NCI-H187 treated with DMSO at 0.1 percent for 48 hours (cell line): ENCODE results near the gene GALNT17.
"Not testable (repeated sequence)": the region's sequence is repeated elsewhere in the genome, so short reads cannot be mapped to it uniquely, and the experiment has no call there.

ENCODE experiments used
- DNase-seq: peaks from one replicate; lab custom pipeline; 2025; lab: John Stamatoyannopoulos, UW

GALNT17 gene

DNA sequence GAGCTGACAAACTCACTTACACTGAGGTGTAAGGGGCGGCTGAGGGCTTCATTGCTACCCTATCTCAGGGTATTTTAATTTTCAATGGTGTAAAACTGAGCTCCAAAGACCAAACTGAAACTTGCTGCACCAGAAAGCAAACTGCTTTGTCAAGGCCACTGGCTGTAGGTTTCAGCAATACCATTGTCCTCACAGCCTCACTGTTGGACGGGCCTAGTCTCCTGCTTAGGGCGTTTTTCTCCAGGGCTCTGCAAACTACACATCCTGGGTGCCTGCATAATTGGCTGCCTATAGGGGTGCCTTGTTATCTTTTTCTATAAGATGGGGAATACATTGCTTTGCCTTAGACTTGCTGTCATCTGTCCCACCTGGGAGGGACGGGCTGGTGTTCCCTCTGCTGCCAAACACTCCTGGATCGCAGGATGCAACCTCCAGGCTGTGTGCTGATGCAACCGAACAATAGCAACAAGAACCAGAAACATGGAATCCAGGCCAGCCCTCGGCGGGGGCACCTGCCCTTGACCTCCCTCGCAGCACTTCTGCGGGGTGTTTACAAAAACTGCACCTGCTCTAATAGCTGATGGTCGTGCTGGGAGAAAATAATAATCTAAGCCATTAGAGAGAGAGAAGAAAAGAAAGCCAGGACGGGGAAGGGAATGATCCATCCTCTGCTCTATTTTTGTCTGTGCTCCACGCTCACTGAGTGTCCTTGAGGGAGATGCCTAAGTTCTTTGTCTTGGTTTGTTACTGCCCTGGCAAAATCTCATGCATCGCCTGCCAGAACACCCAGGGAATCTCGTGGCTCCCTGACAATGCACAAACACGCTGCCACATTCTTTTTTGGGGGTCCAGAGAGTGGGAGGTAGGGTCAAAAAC is 104.5 kb downstream of the GALNT17 start:
- no peak for DNase-seq

DNA sequence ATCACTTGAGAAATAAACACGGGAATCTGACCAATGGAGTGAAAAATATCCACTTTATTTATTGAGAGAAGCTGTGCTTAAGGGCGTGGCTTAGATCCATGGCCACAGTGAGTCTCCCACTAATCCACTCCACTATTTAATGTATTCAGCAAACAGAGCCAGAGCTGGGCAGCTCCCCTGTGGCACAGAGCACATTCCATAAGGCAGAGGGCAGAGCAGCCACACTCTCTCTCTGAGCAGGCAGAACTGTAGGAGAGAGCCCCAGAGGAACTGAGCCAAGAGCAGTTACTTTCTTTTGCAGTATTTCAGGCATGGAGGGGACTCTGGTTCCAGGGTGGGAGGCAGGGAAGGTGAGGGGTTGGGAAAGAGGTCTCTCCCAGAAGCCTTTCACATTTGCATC is 106.0 kb downstream of the GALNT17 start:
- DNase-seq = no peak

DNA sequence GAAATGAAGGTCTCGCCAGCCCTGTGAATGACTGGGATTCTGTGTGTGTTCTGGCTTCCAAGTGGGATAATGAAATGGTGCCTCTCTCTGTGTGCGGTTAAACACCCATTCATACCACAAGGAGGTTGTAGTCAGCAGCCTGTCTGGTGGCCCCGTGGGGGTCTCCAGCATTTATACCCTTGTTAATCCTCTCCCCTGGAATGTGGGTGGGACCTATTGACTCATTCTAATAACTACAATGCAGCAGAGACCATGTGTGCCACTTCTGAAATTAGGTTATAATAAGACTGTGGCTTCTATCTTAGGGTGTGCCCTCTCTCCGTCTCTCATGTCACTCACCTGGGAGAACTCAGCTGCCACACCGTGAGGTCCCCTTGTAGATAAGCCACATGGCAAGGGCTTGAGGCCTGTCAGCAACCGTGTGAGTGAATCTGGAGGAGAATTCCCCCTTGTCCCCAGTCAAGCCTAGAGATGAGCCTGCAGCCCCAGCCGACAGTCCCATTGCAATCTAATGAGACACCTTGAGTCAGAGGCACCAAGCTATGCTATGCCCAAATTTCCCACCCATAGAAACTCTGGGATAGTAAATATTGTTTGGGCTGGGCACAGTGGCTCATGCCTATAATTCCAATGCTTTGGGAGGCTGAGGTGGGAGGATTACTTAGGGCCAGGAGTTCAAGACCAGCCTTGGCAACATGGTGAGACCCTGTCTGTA is 106.8 kb downstream of the GALNT17 start:
- DNase-seq = no peak

DNA sequence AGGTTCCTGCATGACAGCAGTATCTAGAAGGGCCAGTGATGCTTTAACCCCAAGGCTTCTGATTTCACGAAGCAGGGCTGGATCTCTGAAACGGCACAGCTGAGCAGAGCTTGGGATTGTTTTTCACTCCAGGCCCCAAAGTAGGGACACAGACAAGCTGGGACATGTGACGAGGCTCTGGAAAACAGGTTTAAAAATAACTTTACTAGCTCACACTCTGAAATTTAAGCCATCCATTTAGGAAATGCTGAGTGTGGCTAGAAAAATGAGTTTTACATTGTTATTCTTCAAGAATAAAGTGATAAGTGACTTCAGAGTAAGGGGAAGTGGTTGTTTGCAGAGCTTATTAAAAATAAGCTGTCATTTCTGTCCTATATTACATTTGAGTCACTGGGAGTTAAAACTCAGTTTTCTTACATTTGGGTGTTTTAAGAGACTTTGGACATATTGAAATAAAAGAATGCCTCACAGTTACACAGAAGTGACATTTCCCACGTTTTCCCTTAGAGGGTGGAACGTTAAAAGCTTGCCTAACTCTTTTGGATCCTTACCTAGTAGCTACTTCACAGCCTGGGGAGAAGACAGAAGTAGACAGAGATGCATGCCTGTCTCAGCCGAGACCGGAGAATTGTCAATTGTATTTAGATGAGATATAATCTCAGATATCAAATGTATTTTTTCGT is 107.8 kb downstream of the GALNT17 start:
- DNase-seq = no peak

DNA sequence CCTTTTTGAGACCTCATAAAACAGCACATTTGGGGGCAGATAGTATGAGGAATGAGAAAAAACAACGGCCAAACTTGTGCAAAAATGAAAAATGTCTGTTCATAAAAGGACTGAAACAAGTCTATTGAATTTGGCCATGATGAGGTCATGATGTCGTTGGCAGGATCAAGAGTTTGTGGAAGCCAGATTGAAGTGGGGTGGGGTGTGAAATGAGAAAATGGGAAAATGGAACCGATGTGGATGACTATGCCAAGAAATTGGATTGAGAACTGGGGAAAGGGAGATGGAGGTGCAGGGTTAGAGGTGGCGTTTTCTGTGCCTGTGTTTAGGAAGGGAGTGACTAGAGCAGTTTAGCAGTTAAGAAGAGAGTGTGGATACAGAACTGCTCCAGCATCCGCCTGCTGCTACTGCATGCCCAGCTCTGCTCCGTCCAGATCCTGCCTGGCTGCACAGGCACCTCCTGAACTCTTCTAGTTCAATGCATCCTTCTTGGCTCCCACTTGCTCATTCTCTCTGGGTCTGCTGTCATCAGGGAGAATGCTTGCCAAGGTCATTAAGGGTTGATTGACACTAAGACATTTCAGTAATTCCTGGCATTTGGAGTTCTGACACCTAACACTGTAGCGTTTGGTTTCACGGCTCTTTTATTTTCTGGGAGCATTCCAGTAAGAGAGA is 111.9 kb downstream of the GALNT17 start:
- DNase-seq = no peak

DNA sequence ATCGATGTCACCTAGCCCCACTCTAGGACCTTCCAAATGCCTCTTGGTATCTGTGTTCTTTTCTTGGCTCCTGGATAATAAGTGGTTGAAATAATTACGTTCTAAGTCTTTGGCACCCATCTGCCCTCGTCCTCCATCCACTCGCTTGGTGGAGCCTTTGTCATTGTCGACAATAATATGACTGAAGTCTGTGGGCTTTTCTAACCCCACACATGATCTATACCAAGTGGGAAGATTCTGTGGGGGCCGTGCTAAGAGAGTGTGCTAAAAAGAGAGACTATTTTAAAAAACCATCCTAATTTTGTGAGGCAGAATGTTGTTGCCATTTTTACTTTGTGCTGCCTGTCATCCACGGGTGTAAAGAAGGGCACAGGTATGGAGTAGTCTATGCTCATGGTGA is 113.1 kb downstream of the GALNT17 start:
- no peak for DNase-seq

DNA sequence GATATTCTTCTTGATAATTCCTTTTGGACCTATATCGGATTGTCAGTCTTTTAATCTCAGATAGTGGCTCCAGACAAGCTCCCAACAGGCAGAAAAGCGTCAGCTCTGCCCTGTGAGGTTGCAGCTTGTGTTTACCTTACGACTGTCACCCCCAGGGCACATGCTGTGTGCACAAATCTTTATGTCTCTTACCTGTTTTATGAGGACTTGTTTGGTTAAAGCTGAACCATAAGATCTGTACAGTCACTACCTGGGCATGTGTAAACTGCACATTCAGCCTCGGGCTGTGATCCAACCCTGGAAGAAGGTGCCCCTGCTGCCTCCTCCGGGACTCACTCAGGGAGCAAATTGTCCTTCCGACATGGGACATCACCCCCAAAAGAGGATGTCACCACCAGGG is 119.8 kb downstream of the GALNT17 start:
- DNase-seq = no peak

DNA sequence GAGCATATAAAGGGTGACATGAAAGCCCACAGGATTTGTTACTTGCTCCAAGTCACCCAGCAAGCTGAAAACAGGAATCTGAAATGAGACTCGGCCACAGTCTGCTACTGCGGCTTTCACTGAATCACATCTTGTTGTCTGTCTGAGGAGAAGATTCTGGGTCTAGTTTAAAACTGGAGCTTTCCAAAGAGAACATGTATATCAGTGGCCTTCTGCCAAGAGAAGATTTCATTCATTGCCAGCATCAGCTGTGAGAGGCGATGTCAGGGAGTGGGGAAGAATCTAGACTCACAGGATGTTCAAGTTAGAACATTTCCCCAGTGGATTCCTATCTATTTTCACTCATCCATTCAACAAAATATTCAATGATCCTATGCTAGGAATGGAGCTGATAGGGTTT is 122.8 kb downstream of the GALNT17 start:
- no peak for DNase-seq

DNA sequence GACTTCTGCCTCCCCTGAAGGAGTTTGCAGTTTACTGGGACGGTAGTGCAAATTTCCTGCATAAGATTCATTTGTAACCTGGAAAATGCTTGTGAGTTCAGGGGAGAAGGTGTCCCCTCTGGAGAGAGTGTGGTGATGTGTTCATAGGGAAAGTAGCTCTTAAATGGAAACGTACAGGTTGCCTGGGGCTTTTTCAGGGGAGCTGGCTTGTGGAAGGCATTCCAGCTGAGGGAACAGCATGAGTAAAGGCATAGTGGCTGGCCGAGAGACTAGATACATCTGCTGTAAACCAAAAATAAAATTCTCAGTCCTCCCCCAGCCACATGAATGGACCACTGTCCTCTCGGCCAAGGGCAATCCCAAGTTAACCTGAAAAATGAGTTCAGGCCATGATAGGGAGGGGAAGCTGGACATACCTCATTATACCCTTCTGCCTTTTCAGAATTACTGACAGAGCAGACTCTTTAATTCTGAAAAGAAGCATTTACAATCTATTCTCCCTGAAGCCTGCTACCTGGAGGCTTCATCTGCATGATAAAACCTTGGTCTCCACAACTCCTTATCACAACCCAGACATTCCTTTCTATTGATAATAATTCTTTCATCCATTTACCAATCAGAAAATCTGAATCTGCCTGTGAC is 123.7 kb downstream of the GALNT17 start:
- DNase-seq = no peak

DNA sequence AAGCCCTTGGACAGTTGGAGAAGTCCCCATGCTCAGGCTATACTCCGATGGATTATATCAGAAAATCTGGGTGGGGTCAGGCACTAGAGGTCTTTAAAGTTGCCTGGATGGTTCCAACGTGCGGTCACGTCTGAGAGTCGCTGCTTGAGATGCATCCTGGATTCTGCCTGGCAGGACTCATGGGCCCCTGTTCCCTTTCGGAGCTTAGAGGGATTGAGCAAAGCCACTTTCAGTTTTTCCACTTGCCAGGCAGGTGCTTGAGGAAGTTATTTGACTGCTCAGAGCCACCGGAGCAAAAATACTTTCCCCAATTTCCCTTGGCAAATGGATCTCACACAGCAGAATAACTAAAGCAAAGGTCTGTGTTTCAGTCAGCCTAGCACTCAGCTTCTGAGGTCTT is 129.1 kb downstream of the GALNT17 start:
- no peak for DNase-seq

DNA sequence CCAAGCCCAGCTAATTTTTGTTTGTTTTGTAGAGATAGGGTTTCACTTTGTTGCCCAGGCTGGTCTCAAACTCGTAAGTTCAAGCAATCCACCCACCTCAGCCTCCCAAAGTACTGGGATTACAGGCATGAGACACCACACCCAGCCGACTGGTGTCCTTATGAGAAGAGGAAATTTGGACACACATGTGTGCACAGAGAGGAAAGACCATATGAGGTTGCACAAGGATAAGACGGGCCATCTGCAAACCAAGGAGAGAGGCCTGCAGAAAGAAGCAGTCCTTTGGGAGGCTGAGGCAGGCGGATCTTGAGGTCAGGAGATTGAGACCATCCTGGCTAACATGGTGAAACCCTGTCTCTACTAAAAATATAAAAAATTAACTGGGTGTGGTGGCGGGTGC is 130.9 kb downstream of the GALNT17 start:
- DNase-seq = not testable (repeated sequence)

DNA sequence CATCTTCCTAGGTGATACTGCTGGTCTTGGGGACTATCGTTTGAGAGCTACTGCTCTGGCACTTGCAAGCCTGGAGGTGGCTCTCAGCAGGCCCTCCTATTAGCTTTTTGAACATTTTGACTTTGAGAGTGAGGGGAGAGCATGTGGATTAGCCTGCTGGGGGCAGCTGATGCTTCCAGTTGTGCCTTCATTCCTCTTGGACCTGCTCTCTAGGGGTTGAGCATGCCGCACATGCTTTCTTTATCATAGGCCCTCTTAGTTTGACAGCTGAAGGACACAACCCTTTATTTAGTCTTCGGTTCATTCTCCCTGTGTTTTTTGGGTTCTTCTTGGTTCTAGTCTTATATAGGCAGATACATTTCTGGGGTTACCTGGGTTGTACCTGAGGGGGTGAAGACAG is 132.1 kb downstream of the GALNT17 start:
- no peak for DNase-seq

DNA sequence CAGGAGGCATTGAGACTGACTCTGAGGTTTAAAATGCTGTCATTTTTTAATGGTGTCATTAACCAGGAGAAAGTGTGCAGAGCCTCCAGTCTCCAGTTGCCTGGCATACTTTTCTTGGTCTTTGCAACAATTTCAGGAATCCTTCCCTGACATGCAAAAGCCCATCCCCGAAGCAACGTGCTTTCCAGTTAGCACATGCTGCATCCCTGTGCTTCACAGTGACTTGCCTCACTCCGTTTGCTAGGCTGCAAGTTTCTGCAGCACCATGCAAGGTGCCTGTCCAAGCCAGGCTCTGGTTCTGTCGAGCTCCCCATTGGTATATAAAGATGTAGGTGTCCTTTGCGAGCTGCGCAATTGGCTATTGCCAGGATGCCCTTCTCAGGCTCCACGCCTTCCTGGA is 135.0 kb downstream of the GALNT17 start:
- no peak for DNase-seq

DNA sequence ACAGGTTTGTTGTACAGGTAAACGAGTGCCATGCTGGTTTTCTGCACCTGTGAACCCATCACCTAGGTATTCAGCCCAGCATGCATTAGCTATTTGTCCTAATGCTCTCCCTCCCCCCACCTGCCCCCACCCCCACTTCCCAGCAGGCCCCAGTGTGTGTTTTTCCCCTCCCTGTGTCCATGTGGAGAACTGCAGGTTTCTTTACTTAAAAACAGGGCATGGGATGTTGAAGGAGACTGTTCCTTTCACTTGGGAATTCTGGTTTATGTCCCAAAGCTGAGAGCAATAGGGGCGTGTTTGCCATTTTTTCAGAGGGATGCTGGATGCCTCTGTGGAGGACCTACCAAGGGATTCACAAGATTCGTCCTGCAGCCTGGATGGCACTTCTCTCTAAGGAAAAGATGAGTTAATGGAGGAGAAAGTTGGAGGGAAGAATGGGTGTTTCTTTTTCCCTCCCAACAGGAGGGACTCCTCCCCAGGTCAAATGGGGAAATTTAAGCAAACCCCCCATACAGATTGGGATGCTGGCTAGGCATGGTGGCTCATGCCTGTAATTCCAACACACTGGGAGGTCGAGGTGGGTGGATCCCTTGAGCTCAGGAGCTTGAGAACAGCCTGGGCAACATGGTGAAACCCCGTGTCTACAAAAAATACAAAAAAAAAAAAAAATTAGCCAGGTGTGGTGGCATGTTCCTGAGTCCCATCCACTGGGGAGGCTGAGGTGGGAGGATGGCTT is 136.0 kb downstream of the GALNT17 start:
- no peak for DNase-seq

DNA sequence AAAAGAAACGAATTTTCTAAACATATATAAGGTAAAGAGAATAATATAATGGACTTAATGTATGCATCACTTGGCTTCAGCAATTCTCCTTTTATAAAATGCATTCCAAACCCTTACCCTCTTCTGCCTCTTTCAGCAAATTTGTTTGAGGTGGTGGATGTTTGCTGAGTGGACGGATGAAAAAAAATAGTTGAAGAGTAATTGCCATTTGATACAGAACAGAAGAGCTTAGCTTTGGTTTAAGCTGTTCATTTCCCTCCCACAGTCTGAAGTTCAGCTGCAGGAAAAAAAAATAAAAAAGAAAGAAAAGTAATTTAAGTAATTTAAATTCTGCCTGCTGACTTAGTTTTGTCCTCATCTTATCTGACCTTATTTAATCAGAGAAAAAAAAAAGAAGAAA is 138.6 kb downstream of the GALNT17 start:
- no peak for DNase-seq

DNA sequence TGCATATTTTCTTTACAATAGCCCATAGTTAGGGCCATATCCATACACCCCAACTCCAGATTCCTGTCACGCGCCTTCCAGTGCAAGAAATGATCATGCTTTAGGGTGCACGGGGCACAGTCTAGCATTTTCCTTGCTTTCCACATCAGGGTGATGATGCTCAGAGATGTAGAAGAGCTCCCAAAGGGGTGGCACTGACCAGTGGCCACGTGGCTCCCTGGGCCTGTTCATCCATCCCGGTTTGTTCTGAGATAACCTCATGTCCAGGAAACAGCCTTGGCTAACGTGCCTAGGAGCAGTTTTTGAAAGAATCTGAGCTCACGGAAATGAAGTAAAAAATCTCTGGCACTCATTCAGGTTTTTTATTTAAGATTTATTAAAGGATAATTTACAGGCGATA is 139.3 kb downstream of the GALNT17 start:
- no peak for DNase-seq

DNA sequence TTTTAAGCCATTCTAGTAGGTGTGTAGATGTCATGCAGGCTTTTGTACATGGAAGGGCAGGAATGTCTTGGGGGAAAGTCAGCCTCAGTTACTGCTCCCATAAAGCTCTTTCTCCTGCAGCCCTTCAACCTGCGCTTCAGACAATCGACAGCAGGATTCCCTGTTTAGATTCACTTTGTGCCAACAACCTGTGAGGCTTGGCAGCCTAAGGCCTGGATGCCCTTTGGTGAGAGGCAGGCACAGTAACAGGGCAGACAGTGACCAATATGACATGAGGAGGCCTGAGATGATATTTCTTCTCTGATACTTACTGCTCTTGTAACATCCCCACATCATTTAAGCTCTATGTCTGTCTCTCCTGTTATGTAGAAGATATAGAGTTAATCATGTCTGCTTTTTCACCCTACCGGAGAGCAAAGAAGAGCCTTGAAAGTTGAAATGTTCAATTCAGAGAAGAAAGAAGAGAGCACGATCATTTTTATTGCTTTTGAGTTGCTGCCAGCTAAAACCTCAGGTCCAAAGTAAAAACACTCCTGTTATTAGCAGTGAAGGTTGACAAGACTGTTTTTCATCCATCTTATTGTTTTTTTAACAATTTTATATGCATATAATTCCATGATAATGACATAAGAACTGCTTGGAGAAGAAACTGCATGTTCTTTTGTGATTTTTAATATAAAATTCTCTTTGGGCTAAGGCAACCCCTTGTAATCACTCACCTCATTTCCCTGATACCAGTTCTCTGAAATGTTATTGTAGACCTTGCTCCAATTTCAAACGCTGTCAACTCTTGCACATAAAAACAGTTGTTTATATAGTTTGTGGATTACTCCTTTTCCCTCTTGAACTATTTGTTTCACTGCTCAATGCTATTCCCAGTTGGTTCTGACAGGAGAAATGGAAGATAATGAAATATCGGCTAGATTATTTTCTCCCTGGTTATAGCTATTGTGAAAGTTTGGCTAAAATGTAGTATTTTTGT is 140.9 kb downstream of the GALNT17 start:
- DNase-seq = no peak

DNA sequence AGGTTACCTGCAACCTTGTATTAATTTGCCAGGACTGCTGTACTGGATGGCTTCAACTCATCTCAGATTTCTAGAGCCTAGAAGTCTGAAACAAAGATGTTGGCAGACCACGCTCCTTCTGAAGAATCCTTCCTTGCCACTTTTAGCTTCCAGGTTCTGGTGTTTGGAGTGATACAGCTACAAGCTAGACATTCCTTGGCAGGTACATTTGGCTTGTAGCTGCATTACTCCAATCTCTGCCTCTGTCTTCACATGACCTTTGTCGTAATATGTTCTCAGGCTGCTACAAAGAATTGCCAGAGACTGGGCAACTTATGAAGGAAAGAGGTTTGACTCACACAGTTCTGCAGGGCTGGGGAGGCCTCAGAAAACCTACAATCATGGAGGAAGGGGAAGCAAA is 146.3 kb downstream of the GALNT17 start:
- no peak for DNase-seq

DNA sequence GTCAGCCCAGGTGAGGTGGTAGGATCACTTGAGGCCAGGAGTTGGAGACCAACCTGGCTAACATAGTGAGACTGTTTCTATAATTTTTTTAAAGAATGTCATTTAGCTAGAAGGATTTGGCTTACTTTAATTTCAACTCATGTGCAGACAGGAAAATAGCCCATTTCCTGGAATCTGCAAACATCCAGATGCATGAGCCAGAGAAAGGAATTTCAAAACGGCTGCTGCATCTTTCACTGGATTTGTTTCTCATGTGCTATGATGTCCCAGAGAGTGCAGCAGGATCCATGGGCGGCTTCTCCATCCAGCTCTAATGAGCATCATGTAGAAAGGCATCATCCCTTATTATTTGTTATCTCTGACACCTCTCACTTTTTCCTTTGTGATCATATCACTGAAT is 149.3 kb downstream of the GALNT17 start:
- no peak for DNase-seq

DNA sequence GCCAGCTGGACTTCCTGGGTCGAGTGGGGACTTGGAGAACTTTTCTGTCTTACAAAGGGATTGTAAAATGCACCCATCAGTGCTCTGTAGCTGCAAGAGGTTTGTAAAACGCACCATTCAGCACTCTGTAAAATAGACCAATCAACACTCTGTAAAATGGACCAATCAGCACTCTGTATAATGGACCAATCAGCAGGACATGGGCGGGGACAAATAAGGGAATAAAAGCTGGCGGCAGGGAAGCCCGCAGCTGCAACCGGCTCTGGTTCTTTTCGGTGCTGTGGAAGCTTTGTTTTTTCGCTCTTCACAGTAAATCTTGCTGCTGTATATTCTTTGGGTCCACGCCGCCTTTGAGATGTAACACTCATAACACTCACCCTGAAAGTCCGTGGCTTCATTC is 151.9 kb downstream of the GALNT17 start:
- no peak for DNase-seq
